Coronary artery (tissue), 2 donors: ENCODE data around the gene C6orf132.

Experiments
- DNase-seq: peaks from one replicate; pipeline ENCODE4 v3.0.0-alpha.2; 2017; ENCODE audit warnings: low spot score
- H3K27ac ChIP-seq, 2 donors: fragments of 200-600 bp; sonication (generic); one replicate each; pipeline ENCODE4 v1.5.1; 2016 to 2019
- H3K4me3 ChIP-seq: fragments of 200-600 bp; sonication (generic); 2 replicates; pipeline ENCODE4 v1.5.1; 2016; ENCODE audit warnings: mild to moderate bottlenecking, moderate library complexity
- CTCF ChIP-seq: fragments of 200-600 bp; sonication (generic); IDR thresholded peaks from one replicate; pipeline ENCODE4 v1.5.1; 2019; ENCODE audit warnings: antibody characterized with exemption

Gene C6orf132

GRCh38 chr6:42152024-42152423, 9.6 kb upstream of the C6orf132 start:
- no peak overlapping the region for H3K4me3 ChIP-seq
- DNase-seq: no peak
- H3K27ac ChIP-seq: no peak overlapping the region
- no peak for TF ChIP-seq CTCF

- Histone ChIP-seq H3K4me3 (no peak overlapping the region), H3K27ac (no peak overlapping the region)
- DNase-seq: no peak
- TF ChIP-seq CTCF: no peak
These were observed 7.8 kb upstream of the C6orf132 start for GRCh38 chr6:42150254-42150653.

GRCh38 chr6:42148058-42148457, 5.6 kb upstream of the C6orf132 start:
- H3K4me3 ChIP-seq: no peak overlapping the region
- no peak for DNase-seq
- no peak for TF ChIP-seq CTCF
- H3K27ac ChIP-seq: no peak overlapping the region

GRCh38 chr6:42147138-42147562, 4.7 kb upstream of the C6orf132 start:
- no peak for TF ChIP-seq CTCF
- Histone ChIP-seq H3K4me3 (no peak overlapping the region), H3K27ac (no peak overlapping the region)
- no peak for DNase-seq

GRCh38 chr6:42141603-42142117, 760 bp downstream of the C6orf132 start:
- peak overlapping the region; percentile 72 for H3K4me3 ChIP-seq
- no peak for TF ChIP-seq CTCF
- no peak for DNase-seq
- H3K27ac ChIP-seq: peak overlapping the region in 1 of 2 donors; percentile 46

GRCh38 chr6:42140756-42141602, 1.4 kb downstream of the C6orf132 start:
- no peak for DNase-seq
- Histone ChIP-seq H3K4me3 (no peak overlapping the region), H3K27ac (peak overlapping the region in 1 of 2 donors; percentile 46)
- no peak for TF ChIP-seq CTCF

GRCh38 chr6:42140032-42140431, 2.4 kb downstream of the C6orf132 start:
- Histone ChIP-seq H3K4me3 (no peak overlapping the region), H3K27ac (no peak overlapping the region)
- no peak for TF ChIP-seq CTCF
- no peak for DNase-seq
